Activated CD4-positive, CD25-positive, alpha-beta regulatory T cell treated with anti-CD3 and anti-CD28 coated beads, Interleukin-2, amount 50 U/mL, for 16 hours (primary cell): Measurements from ENCODE around the gene PDE4A.
A peak's percentile ranks its signal among the peaks of the same experiment; 100 is the strongest.
"Not testable (repeated sequence)": the region's sequence is repeated elsewhere in the genome, so short reads cannot be mapped to it uniquely, and the experiment has no call there.

Experiments used
- DNase-seq: peaks from one replicate; pipeline ENCODE4 v3.0.0-alpha.2; 2020; ENCODE audit warnings: low read depth, low spot score

The PDE4A gene

DNA sequence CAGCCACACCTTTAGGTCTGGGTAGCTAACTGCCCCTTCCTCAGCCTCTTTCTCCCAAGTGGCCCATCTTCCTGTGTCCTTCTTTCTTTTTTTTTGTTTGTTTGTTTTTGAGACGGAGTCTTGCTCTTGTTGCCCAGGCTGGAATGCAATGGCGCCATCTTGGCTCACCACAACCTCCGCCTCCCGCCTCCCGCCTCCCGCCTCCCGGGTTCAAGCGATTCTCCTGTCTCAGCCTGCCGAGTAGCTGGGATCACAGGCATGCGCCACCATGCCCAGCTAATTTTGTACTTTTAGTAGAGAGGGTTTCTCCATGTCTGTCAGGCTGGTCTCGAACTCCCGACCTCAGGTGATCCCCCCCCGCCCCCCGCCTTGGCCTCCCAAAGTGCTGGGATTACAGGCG, 41.7 kb downstream of the PDE4A start:
- not testable (repeated sequence) for DNase-seq

- DNase-seq, result no peak
These were observed 42.2 kb downstream of the PDE4A start for GRCh38 chr19:10462557-10462956.

- no peak for DNase-seq
These were observed 44.1 kb downstream of the PDE4A start for GRCh38 chr19:10464456-10464855.

GRCh38 chr19:10467104-10467706, 46.9 kb downstream of the PDE4A start:
- DNase-seq, result no peak

- no peak for DNase-seq
These were observed 47.8 kb downstream of the PDE4A start for GRCh38 chr19:10468133-10468532.

- DNase-seq, result no peak
These were observed 51.6 kb downstream of the PDE4A start for GRCh38 chr19:10471909-10472308.

- DNase-seq, result no peak
These were observed 52.9 kb downstream of the PDE4A start for GRCh38 chr19:10473192-10473591.

DNA sequence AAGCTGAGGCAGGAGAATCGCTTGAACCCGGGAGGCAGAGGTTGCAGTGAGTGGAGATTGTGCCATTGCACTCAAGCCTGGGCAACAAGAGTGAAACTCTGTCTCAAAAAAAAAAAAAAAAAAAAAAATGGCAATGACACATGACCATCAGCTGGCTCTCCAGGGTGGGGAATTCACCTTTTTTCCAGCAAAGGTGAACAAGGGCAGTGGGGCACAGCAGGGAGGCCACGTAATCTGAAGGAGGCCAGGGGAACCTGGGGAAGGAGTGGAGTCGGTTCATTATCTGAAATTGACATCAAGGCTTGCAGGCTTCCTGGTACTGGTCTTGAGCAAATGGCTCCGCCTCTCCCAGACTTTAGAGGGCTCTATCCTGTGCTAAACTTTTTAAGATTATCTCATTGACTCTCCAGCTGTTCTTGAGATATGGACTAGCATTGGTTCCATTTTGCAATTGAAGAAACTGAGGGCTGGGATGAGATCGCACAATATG, 54.7 kb downstream of the PDE4A start:
- DNase-seq, result no peak

- DNase-seq, result no peak
These were observed 58.1 kb downstream of the PDE4A start for GRCh38 chr19:10478476-10478875.

GRCh38 chr19:10478903-10479384, 58.6 kb downstream of the PDE4A start:
- DNase-seq, result peak; percentile 73

DNA sequence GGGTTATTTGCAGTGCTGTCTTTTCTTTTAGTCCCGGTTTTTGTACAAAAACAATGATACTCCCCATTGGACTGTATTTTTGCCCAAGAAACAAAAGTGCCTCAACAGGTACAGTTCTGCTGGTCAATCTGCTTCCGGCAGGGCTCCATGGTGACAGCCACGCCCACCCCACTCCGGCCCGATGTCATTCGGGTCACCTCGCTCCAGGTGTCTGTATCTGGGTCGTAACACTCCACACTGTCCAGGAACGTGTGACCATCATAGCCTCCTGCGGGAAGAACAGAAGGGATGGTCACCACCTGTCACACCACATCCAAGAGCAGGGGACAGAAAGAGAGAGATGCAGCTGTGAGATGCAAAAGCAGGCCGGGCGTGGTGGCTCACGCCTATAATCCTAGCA, 66.2 kb downstream of the PDE4A start:
- DNase-seq, result no peak

GRCh38 chr19:10491472-10492047, 71.2 kb downstream of the PDE4A start:
- no peak for DNase-seq

DNA sequence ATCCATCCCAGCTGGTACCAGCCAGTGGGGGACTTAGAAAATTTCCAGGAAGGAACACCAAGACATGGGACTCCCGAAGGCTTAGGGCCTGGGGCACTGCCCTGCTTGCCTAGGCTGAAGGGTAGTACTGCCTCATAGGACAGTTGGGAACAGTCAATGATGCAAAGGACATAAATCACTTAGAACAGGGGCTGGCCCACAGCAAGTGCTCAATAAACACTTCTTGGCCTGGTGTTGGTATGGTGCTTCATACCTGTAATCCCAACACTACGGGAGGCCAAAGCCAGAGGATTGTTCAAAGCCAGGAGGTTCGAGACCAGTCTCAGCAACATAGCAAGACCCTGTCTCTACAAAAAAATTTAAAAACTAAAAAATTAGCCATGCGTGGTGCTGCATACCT, 77.0 kb downstream of the PDE4A start:
- DNase-seq, result no peak

GRCh38 chr19:10499550-10500246, 79.4 kb downstream of the PDE4A start:
- DNase-seq, result no peak

GRCh38 chr19:10500247-10500592, 79.9 kb downstream of the PDE4A start:
- DNase-seq, result no peak

- no peak for DNase-seq
These were observed 81.7 kb downstream of the PDE4A start for GRCh38 chr19:10501971-10502523.

DNA sequence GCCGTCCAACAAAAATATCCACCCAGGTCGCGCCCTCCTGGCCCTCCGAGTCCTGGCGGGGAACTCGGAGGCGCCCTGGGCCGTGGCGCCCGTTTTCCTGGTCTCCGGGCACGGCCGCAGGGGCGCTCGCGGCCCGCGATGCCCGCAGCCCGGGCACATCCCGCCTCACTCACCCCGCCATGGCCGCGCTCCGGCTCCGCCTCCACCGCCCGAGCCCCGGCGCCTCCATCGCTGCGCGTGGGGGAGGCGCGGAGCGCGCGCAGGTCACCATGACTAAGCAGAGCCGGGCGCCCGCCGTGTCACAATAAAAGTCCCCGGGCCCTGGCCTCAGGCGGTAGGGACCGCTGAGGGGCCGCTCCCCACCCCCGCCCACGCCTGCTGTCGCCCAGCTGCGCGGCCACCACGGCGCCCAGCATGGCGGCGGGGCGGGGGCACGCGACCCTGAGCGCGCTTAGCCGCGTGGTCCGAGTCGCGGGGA, 82.2 kb downstream of the PDE4A start:
- peak; percentile 75 for DNase-seq

- no peak for DNase-seq
These were observed 82.9 kb downstream of the PDE4A start, which contains the start of gene KEAP1 for GRCh38 chr19:10503002-10503789. TSS of gene KEAP1 (minus strand) at chr19:10503356. CDS start at chr19:10500033, 3,323 bp downstream.

GRCh38 chr19:10505583-10506229, 85.4 kb downstream of the PDE4A start:
- DNase-seq, result peak; percentile 65

- no peak for DNase-seq
These were observed 87.7 kb downstream of the PDE4A start for GRCh38 chr19:10508036-10508435.

GRCh38 chr19:10508707-10509106, 88.4 kb downstream of the PDE4A start:
- DNase-seq, result no peak
